ENCODE data around the gene PLK3.
"Not testable (repeated sequence)": the region's sequence is repeated elsewhere in the genome, so short reads cannot be mapped to it uniquely, and the experiment has no call there.

PLK3 gene

DNA sequence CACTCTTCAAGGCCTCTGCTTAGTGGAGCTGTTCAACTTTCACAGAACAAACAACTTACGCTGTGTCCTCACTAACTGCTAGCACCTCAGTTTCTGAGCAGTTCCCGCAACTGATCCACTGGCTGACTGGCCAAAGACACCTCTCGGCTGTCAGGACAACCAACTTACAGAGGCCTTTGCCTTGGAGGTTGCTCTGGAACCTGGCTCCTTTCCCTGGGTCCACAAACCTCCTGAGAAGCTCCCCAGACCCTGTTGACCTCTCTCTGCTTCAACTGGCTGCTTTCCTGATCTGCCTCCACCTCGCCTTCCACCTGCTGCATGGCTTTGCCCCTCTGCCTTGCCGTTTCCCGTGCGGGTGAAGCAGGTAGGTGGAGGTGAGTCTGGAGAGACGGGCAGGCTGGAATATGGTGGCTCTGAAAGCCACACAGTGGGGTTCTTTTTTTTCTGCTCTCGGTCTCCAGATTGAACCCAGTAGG, 21.1 kb downstream of the PLK3 start:
- intact Hi-C loops (cut with DNase I), result loop anchor here (2.0 kb wide), 1 partner anchor 20 kb away; the partner anchor contains the start of gene PLK3
- peak in 1 of 42 donors; percentile 24 for DNase-seq

DNA sequence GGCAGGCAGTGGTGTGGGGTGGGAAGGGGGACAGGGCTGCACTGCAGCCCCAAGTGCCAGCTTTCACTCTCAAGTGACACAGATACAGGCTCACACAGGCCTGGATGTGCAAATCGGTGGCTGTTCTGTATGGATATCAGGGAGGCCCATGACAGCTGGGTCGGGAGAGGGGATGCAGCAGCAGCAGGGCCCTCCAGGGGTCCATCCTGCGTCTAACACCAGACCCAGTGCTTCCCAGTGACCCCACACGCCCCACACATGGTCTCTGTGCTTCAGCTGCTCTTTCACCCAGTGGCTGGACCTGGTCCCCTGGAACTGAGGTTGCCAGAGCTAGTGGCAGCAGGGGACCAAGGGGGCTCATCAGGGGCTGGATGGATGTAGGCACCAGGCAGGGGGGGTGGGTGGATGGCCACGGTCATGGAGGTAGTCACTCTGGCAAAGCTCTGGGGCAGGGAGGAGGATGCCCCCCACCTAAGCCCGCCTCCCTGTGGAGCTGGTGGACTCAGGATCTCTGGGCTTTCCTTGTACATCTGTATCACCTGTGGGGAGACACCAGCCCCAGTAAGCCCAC, 22.0 kb downstream of the PLK3 start:
- intact Hi-C loops (cut with DNase I), result no loop called here
- DNase-seq, result peak in 2 of 42 donors; percentile 3 to 28

DNA sequence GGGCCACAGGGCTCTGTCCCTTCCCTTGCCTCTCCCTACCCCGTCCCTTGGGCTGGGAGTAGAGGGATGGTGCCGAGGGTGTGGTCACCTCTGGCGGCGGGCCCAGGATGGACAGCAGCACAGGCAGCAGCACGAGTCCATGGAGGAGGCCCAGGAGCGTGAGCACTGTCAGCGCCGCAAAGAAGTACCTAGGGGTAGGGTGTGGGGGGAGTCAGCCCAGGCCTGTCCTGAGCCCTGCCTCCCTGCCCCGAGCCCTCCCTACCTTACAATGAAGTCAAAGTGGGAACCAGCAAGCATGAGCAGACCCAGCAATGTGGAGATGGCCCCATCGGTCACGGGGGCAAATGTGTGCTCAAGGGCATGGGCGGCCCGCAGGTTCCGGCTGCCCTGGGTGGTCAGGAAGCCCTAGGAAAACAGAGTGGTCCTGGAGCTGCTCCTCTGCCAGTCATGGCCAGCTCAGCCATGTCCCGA, 22.8 kb downstream of the PLK3 start:
- peak in 1 of 42 donors; percentile 26 for DNase-seq
- intact Hi-C loops (cut with DNase I), result no loop called here

DNA sequence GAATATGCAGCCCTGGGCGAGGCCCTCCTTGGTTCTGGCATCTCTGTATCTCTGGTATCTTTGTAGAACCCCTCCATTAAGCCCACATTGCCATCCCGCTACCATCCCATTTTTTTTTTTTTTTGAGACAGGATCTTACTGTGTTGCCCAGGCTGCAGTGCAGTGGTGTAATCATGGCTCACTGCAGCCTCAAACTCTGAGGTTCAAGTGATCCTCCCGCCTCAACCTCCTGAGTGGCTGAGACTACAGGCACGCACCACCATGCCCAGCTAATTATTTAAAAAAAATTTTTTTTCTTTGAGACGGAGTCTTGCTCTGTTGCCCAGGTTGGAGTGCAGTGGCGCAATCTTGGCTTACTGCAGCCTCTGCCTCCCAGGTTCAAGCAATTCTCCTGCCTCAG, 24.2 kb downstream of the PLK3 start:
- peak in 1 of 42 donors; percentile 10 for DNase-seq

DNA sequence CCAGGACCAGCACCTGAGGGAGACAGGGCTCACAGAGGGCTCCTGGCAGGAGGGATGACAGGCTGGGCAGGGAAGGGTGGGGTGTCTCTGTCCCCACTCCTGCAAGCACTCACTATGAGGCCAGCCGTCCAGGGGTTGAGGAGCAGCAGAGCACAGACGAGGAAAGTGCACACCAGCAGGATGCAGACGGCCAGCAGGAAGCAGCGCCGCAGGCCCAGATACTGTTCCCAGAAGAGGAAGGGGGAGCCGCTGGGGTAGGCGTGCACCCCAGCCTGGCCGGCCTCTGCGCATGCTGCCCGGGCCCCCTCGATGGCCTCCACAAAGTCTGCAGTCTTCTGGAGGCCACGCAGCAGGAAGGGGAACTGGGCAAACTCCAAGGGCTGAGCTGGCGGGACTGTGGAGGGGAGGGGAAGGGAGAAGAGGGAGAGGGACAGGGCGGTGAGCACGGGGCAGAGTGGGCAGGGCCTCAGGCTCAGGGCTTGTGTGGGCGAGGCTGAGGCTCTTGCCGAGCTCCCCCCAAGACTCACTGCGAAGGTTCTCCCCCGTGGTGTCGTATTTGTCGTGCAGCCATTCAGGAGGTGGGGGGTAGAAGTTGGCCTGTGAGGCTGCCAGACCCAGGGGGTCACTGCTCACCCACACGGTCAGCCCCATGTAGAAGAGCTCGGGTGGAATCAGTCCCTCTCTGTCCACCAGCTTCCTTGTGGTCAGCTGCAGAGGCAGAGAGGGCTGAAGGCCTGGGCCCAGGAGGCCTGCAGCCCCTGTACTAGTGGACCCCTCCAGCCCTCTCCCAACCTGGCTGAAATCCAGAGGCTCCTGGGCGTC, 26.4 kb downstream of the PLK3 start:
- intact Hi-C loops (cut with DNase I), result no loop called here
- peak in 24 of 42 donors; percentile 32 to 64 (median 57) for DNase-seq

More for the DNA sequence above, 24.2 kb downstream of the PLK3 start:
- intact Hi-C loops (cut with DNase I), result not testable (repeated sequence)

DNA sequence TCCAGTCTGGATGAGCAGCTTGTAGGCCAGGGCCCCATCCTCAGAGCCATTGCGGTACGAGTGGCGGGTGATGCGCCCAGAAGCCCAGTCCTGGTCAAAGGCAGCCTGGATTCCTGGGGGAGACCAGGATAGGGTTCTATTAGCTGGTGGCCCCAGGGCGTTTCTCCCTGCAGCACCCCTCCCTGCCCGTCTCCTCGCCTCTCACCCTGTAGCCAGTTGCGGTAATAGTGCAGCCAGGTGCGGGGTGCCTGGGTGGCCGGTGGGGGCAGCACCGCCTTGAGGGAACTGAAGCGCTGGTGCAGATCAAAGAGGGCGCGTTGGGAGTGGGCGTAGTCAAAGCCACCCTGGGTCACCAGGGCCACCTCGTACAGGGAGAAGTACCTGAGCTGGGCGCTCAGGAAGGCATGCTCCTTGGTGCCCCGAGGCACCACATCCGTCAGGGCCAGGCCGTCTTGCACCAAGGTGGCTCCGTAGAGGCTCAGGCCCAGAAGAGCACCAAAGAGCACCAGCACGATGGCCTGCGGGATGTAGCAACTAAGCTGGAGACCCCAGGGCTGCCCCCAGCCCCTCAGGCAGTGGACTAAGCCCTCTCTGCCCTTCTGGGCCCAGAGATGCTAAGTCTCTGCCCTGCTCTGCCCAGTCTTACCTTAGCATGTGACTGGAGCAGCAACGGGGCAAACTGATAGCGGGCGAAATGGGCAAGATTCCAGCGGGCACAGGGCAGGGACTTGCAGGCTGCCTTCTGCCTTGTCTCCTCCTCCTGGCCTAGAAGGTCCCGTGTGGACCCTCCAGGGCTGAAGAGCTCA, 27.2 kb downstream of the PLK3 start:
- intact Hi-C loops (cut with DNase I), result no loop called here
- DNase-seq, result peak in 1 of 42 donors; percentile 20

DNA sequence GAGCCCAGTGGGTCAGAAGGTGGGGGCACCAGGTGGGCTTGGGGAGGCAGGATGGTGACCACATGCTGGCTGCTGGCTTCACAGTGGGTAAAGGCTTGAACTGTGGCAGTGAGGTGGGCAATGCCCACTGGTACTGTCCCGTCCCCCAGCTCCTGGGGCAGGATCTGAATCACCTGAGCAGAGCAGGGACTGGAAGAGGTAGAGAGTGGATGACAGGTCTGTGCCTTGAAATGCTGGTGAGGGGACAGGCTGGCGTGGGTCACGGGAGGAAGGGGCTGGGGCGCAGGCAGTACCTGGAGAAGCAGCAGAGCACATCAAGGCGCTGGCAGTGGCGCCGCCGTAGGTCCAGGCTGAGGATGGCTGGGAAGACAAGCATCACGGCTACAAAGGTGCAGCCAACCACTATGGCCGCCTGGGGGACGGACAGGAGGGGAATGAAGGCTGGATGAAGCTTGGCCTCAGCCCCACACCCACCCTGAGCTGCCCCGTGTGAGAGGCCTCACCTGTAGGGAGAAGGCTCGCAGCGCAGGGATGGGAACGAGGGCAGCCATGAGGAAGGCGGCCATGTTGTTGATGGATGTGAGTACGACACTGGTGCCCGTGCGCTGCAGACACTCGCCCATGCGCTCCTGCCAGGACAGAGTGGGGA, 27.9 kb downstream of the PLK3 start:
- intact Hi-C loops (cut with DNase I), result no loop called here
- DNase-seq, result peak in 1 of 42 donors; percentile 21

DNA sequence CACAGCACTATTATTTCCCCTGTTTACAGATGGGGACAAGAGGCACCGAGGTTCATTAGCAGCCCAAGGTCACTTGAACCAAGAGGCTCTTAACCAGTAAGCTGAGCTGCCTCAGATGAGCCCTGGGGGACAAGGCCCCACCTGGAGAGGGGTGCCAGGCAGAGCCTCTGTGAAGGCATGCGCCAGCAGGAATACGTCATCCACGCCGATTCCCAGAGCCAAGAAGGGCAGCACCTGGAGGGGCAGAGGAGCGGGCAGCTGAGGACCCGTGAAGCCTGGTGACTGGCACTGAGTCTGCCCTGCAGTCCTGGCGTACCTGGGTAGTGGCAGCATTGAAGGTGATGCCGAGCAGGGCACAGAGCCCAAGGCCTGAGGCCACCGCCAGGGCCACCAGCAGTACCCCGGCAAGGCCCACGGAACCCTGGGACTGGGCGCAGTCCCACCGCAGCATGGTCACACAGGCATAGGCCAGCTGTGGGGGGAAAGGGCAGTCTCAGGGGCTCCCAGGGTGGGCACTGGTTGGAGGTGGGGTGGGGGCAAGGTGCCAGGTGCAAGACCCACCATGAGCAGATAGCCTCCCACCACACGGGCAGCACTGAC, 28.8 kb downstream of the PLK3 start:
- peak in 1 of 42 donors; percentile 9 for DNase-seq
- intact Hi-C loops (cut with DNase I), result no loop called here

DNA sequence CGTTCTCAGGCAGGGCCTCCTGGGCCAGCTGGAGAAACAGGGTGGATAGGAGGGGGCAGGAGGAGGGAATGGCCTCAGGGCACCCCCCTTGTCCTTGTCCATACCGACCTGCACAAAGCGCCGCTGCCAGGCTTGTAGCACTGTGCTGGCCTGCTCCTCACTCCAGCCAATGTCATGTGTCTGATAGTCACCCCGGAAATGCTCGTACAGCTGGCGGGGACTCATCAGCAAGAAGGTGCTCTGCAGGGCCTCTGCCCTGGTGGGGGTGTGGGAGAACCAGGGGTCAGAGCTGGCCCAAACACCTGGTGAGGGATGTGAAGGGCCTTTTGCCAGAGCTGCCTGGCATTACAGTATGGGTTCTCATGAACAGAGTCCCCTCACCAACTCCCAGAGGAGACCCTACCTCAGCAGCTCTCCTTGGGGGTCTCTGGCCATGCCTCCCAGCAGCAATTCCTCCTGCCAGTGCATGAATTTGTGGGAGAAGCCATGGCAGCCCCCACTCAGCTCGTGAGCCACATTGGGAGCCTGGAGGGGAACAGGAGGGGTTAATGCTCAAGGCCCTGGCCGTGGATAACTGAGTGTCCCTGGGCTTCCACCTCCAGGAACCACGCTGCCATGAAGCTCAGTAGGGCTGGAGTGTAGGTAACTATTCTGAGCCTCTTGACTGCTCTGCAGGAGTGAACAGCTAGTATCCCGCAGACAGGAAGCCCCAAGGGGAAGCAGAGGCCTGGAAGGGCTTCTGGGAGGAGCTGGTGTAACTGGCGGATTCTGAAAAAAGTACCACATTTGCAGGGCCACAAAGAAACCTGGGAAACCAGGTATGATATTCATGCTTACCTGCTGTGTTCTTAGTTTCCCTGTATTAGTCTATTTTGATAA, 29.6 kb downstream of the PLK3 start:
- DNase-seq, result peak in 1 of 42 donors; percentile 26
- intact Hi-C loops (cut with DNase I), result loop anchor here (10.0 kb wide), 2 partner anchors 175 to 475 kb away; no protein-coding TSS in a partner anchor

DNA sequence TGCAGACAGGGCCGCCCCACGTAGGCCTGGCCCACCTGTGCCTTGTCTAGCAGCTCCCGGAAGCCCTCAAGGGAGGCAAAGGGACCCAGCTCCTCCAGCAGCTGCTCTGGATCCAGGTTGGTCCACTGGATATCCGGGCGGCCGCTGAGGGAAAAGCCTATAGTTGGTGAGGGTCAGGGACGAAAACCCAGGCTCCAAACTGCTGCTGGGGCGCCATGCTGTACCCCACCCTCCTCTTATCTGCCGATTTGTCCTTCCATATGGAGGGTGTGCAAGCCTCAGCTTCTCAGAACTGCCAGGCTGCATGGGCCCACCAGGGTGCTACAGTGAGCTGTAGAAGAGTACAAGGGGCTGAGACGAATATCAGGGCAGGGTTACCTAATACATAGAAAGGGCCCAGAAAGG, 30.7 kb downstream of the PLK3 start:
- DNase-seq, result no peak
- intact Hi-C loops (cut with DNase I), result loop anchor here (10.0 kb wide), 2 partner anchors 174 to 474 kb away; no protein-coding TSS in a partner anchor

DNA sequence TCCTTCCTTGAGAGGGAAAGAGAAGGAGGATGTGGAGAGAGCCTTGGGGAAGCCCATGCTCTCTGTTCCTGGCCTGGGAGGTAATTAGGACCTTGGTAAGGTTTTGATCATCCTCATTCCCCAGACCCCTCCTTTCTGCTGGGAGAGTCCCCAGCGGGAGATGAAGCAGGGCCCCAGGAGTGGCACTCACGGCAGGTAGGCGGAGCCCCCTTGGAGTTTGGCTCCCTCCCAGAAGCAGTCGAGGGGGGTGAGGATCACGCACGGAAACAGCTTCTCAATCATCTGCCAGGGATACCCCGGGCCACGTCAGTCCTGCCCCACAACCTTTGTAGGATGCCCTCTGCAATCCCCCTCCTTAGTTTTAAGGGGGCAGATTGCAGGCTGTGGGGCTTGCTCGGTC, 31.3 kb downstream of the PLK3 start:
- intact Hi-C loops (cut with DNase I), result loop anchor here (10.0 kb wide), 2 partner anchors 173 to 473 kb away; no protein-coding TSS in a partner anchor
- DNase-seq, result no peak

DNA sequence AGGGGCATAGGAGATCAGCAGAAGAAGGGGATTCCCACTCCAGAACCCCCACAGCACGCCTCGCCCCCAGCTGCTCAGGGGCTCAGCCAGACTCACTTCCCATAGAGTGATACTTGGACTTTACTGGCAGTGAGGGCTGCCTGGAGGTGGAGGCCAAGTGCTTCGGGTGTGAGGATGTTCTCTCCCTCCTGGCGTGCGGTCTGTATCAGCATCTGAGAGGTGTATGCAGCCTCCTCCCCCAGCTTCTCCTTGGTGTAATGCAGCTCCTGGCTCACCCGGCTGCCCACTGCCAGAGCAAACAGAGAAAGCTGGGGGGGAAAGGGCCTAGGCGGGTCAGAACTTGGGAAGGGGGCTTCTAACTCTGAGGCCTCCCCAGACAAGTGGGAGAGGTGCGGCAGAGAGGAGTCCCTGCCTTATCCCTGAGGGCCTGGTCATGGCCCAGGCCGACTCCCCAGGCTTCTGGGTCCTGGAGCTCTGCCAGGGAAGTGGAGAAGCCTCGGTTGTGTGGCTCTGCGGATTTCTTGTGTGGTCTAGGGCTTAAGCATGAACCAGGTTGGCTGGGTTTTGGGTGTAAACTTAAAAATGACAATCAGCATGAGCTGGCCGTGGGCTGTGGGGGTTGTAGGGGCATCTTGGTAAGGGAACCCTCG, 32.0 kb downstream of the PLK3 start:
- intact Hi-C loops (cut with DNase I), result loop anchor here (10.0 kb wide), 2 partner anchors 173 to 473 kb away; no protein-coding TSS in a partner anchor

DNA sequence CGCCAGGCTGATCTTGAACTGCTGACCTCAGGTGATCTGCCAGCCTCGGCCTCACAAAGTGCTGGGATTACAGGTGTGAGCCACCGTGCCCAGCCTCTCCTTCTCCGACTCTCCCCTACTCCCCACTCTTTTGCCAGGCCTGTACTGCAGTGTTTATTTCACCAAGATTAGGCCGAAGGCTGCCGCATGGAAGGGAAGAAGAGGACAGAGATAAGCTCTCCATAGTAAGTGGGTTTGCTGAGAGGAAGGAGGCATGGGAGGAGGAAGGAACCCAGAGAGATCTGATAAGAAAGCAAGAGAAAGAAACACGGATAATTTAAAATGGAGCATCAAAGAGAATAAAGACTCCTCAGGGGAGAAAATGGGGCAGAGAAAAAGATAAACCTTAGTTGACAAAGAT, 34.2 kb downstream of the PLK3 start:
- DNase-seq, result no peak
- intact Hi-C loops (cut with DNase I), result loop anchor here (10.0 kb wide), 2 partner anchors 170 to 470 kb away; no protein-coding TSS in a partner anchor

More for the DNA sequence above, 32.0 kb downstream of the PLK3 start:
- no peak for DNase-seq

DNA sequence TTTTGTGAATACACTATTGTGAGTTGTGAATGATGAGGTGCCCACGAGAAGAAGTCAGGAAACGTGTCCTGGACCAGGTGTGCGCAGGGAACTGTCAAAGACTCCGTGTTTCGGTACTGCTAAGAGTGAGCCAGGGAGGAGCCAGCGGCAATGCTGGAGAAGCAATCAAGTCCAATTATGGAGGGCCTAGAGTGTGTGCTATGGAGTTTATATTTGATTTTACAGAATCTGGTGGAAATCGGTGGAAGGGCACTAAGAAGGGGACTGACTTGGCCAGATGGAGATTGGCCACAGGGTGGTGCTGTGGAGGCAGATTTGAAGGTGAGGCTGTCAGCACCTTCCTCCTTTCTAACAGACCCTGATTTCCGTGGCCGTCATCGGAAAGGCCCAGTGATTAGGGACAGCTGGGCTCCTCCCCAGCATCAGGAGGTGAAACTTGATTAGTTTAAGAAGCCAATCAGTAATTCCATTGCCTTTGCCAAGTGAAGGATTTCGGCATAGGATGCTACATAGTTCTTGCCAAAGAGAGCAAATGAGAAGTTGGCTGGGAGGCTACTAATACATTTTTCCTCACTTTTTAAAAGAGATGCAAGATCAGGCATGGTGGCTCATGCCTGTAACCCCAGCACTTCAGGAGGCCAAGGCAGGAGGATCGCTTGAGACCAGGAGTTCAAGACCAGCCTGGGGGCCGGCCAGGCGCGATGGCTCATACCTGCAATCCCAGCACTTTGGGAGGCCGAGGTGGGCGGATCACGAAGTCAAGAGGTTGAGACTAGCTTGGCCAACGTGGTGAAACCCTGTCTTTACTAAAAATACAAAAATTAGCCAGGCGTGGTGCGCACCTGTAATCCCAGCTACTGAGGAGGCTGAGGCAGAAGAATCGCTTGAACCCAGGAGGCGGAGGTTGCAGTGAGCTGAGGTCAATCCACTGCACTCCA, 35.8 kb downstream of the PLK3 start:
- intact Hi-C loops (cut with DNase I), result loop anchor here (10.0 kb wide), 2 partner anchors 169 to 469 kb away; no protein-coding TSS in a partner anchor
- peak; percentile 68 to 94 (median 88) for DNase-seq

DNA sequence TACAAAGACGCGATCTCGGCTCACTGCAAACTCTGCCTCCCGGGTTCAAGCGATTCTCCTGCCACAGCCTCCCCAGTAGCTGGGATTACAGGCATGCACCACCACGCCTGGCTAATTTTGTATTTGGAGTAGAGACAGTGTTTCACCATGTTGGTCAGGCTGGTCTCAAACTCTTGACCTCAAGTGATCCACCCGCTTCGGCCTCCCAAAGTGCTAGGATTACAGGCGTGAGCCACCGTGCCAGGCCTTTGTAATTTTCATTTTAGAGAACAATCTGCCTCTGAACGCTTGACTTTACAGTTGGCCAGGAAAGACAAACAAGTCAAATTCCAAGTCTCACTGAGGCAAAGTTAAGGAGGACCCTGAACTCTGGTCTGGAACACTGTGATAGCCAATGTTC, 38.1 kb downstream of the PLK3 start:
- intact Hi-C loops (cut with DNase I), result loop anchor here (10.0 kb wide), 2 partner anchors 167 to 467 kb away; no protein-coding TSS in a partner anchor
- not testable (repeated sequence) for DNase-seq
